ENCODE results near the gene MCEMP1.

DNA sequence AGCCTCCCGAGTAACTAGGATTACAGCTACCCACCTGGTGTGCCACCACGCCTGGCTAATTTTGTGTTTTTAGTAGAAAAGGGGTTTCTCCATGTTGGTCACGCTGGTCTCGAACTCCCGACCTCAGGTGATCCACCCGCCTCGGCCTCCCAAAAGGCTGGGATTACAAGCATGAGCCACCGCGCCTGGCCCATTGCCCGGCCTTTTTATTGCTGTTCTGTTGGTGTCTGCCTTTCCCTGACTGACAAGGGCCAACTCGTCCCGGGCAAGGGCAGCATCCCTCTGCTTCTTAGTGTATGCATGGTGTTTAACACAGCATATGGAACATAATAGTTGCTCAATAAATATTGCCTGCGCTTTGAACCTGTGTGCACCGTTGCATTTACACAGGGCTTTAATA is 14.2 kb upstream of the MCEMP1 start:
- TF ChIP-seq, protein P1, sequence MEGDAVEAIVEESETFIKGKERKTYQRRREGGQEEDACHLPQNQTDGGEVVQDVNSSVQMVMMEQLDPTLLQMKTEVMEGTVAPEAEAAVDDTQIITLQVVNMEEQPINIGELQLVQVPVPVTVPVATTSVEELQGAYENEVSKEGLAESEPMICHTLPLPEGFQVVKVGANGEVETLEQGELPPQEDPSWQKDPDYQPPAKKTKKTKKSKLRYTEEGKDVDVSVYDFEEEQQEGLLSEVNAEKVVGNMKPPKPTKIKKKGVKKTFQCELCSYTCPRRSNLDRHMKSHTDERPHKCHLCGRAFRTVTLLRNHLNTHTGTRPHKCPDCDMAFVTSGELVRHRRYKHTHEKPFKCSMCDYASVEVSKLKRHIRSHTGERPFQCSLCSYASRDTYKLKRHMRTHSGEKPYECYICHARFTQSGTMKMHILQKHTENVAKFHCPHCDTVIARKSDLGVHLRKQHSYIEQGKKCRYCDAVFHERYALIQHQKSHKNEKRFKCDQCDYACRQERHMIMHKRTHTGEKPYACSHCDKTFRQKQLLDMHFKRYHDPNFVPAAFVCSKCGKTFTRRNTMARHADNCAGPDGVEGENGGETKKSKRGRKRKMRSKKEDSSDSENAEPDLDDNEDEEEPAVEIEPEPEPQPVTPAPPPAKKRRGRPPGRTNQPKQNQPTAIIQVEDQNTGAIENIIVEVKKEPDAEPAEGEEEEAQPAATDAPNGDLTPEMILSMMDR (IDR thresholded peaks at IDR 0.05; ENCODE audit: insufficient read depth, low read depth, low read length): no peak
- TF ChIP-seq EZH2 (IDR thresholded peaks at IDR 0.05; ENCODE audit: insufficient read depth, low read length): no peak

Measured in astrocyte (in vitro differentiated cells and primary cell).